GM12864 (cell line): ENCODE data around the gene CFAP69.

ENCODE experiments used
- DNase-seq: peaks from one replicate; pipeline ENCODE4 v3.0.0-alpha.2; 2011; ENCODE audit warnings: low read depth
- H3K4me3 ChIP-seq: 2 replicates; pipeline ENCODE4 v1.5.1; 2011; ENCODE audit warnings: mild to moderate bottlenecking, low read depth, low read length, control low read depth
- CTCF ChIP-seq: IDR thresholded peaks from 2 replicates; pipeline ENCODE4 v1.5.1; 2011; ENCODE audit warnings: low read depth, mild to moderate bottlenecking, moderate library complexity, low read length, control low read depth, inconsistent platforms; ENCODE audit errors: missing control alignments

The CFAP69 gene

GRCh38 chr7:90239625-90240228 is 5.2 kb upstream of the CFAP69 start:
- H3K4me3 ChIP-seq, result no peak overlapping the region
- no peak for DNase-seq
- no peak for TF ChIP-seq CTCF

GRCh38 chr7:90242369-90243168 is 2.4 kb upstream of the CFAP69 start:
- no peak for DNase-seq
- TF ChIP-seq CTCF, result no peak
- H3K4me3 ChIP-seq, result no peak overlapping the region

GRCh38 chr7:90243556-90243955 is 1.4 kb upstream of the CFAP69 start:
- DNase-seq, result no peak
- no peak for TF ChIP-seq CTCF
- no peak overlapping the region for H3K4me3 ChIP-seq

- no peak for TF ChIP-seq CTCF
- peak overlapping the region; percentile 62 for H3K4me3 ChIP-seq
- DNase-seq, result no peak
Observed at GRCh38 chr7:90244565-90244908, 437 bp upstream of the CFAP69 start.

GRCh38 chr7:90246171-90246570 is 1.2 kb downstream of the CFAP69 start:
- no peak for TF ChIP-seq CTCF
- DNase-seq, result no peak

GRCh38 chr7:90248706-90249105 is 3.7 kb downstream of the CFAP69 start:
- no peak for TF ChIP-seq CTCF
- DNase-seq, result no peak
- no peak overlapping the region for H3K4me3 ChIP-seq

More at GRCh38 chr7:90246171-90246570, 1.2 kb downstream of the CFAP69 start:
- H3K4me3 ChIP-seq, result no peak overlapping the region
